H1 (cell line): Measurements from ENCODE around the gene ASMTL. TPM values are rescaled to one million over a fixed set of nuclear protein-coding genes. Genes with fewer than 3 reads are reported as not detected.

Source experiments
- CTCF ChIA-PET: fragments of 300-600 bp; sonication (Branson Sonifier 250); formaldehyde crosslinking; loops from one replicate; lab custom pipeline; 2021; ENCODE audit not compliant: partially characterized antibody; lab: Charles Lee
- POLR2A ChIA-PET: fragments of 300-600 bp; sonication (Branson Sonifier 250); formaldehyde crosslinking; loops from one replicate; lab custom pipeline; 2021; ENCODE audit warnings: inconsistent platforms; ENCODE audit not compliant: partially characterized antibody; lab: Charles Lee
- DNase-seq, 2 experiments: peaks; one replicate each; pipeline versions ENCODE4 v3.0.0 to v3.0.0-alpha.2; 2010 to 2022; ENCODE audit warnings: low spot score in 2 of 2, low read depth in 1 of 2, mixed read lengths in 1 of 2
- FAIRE-seq: peaks from 2 replicates; lab custom pipeline; 2011; peaks lifted over from hg19 to GRCh38; lab: Jason Lieb, UNC
- H2AFZ ChIP-seq: 2 replicates; pipeline ENCODE4 v1.8.1; 2012; ENCODE audit warnings: low read length, inconsistent platforms
- H2AK5ac ChIP-seq: 2 replicates; pipeline ENCODE4 v1.6.1; 2013; ENCODE audit warnings: low read depth, low read length
- H2BK120ac ChIP-seq: replicated peaks from 2 replicates; pipeline ENCODE3; 2013; ENCODE audit warnings: low read depth, low read length, inconsistent platforms
- H2BK12ac ChIP-seq: 2 replicates; pipeline ENCODE4 v1.6.1; 2013; ENCODE audit warnings: low read depth, low read length
- H2BK15ac ChIP-seq: 2 replicates; pipeline ENCODE4 v1.6.1; 2013; ENCODE audit warnings: low read length
- H2BK20ac ChIP-seq: 2 replicates; pipeline ENCODE4 v1.6.1; 2013; ENCODE audit warnings: low read length
- H2BK5ac ChIP-seq: 2 replicates; pipeline ENCODE4 v1.6.1; 2013; ENCODE audit warnings: low read depth, low read length
- H3K14ac ChIP-seq: 2 replicates; pipeline ENCODE4 v1.6.1; 2013; ENCODE audit warnings: inconsistent platforms; ENCODE audit not compliant: insufficient read length
- H3K18ac ChIP-seq: 2 replicates; pipeline ENCODE4 v1.6.1; 2013; ENCODE audit warnings: low read length; ENCODE audit errors: extremely low read depth
- H3K23ac ChIP-seq: 2 replicates; pipeline ENCODE4 v1.6.1; 2013; ENCODE audit warnings: inconsistent platforms; ENCODE audit not compliant: insufficient read length
- H3K23me2 ChIP-seq: 2 replicates; pipeline ENCODE4 v1.6.1; 2013; ENCODE audit warnings: low read depth, low read length
- H3K27ac ChIP-seq: 2 replicates; pipeline ENCODE4 v1.6.1; 2011; ENCODE audit warnings: low read depth, low read length, inconsistent platforms
- H3K27me3 ChIP-seq, 4 experiments: replicated peaks in 1 of 4; 1 replicate in 1 of 4; 2 replicates in 3 of 4; pipeline versions ENCODE4 v1.6.1 to v1.8.1; 2011 to 2013; ENCODE audit warnings: low read length in 3 of 4, mild to moderate bottlenecking in 3 of 4, inconsistent platforms in 2 of 4, mixed read lengths in 2 of 4, moderate library complexity in 1 of 4; ENCODE audit not compliant: control insufficient read depth in 3 of 4, insufficient read depth in 3 of 4; ENCODE audit errors: extremely low read depth in 1 of 4
- H3K36me3 ChIP-seq, 4 experiments: 2 replicates each; pipeline versions ENCODE4 v1.6.1 to v1.8.1; 2011 to 2013; ENCODE audit warnings: mild to moderate bottlenecking in 4 of 4, low read length in 3 of 4, moderate library complexity in 2 of 4, control low read depth in 1 of 4, inconsistent platforms in 1 of 4; ENCODE audit not compliant: insufficient read depth in 4 of 4, control insufficient read depth in 2 of 4
- H3K4ac ChIP-seq: replicated peaks from 2 replicates; pipeline ENCODE3; 2013; ENCODE audit warnings: low read length, low read depth, mixed read lengths, inconsistent platforms; ENCODE audit not compliant: insufficient read length
- H3K4me1 ChIP-seq, 4 experiments: replicated peaks in 1 of 4; 1 replicate in 1 of 4; 2 replicates in 3 of 4; pipeline versions ENCODE4 v1.6.1 to v1.8.1; 2011 to 2013; ENCODE audit warnings: low read length in 3 of 4, inconsistent platforms in 2 of 4, mixed read lengths in 1 of 4; ENCODE audit not compliant: insufficient read depth in 4 of 4, control insufficient read depth in 3 of 4
- H3K4me2 ChIP-seq, 2 experiments: 2 replicates each; pipeline versions ENCODE4 v1.6.1 to v1.8.1; 2011 to 2013; ENCODE audit warnings: low read depth in 2 of 2, low read length in 2 of 2, control low read depth in 1 of 2, inconsistent platforms in 1 of 2, mild to moderate bottlenecking in 1 of 2; ENCODE audit not compliant: insufficient read depth in 1 of 2
- H3K4me3 ChIP-seq, 4 experiments: fragments of 200-600, 300-600 bp in 1 of 4; sonication (generic), shearing (Covaris generic), sonication (Bioruptor Twin) in 1 of 4; 2 replicates each; pipeline versions ENCODE4 v1.5.1 to v1.8.1; 2011 to 2016; ENCODE audit warnings: low read length in 4 of 4, low read depth in 3 of 4, control low read depth in 2 of 4, inconsistent platforms in 2 of 4, mild to moderate bottlenecking in 2 of 4, mixed read lengths in 1 of 4, moderate library complexity in 1 of 4; ENCODE audit not compliant: insufficient read depth in 2 of 4; ENCODE audit errors: extremely low read depth in 1 of 4
- H3K56ac ChIP-seq: replicated peaks from 2 replicates; pipeline ENCODE3; 2013; ENCODE audit warnings: low read depth, mild to moderate bottlenecking, mixed read lengths, low read length, inconsistent platforms; ENCODE audit not compliant: insufficient read length
- H3K79me1 ChIP-seq: 2 replicates; pipeline ENCODE4 v1.6.1; 2013; ENCODE audit warnings: low read depth, low read length, control low read depth
- H3K79me2 ChIP-seq, 2 experiments: 2 replicates each; pipeline versions ENCODE4 v1.6.1 to v1.8.1; 2012 to 2013; ENCODE audit warnings: low read length in 2 of 2, mild to moderate bottlenecking in 2 of 2, inconsistent platforms in 1 of 2; ENCODE audit not compliant: insufficient read depth in 2 of 2, control insufficient read depth in 1 of 2
- H3K9ac ChIP-seq, 4 experiments: replicated peaks in 1 of 4; 1 replicate in 1 of 4; 2 replicates in 3 of 4; pipeline versions ENCODE4 v1.6.1 to v1.8.1; 2011 to 2013; ENCODE audit warnings: low read depth in 3 of 4, low read length in 3 of 4, control low read depth in 2 of 4, mild to moderate bottlenecking in 2 of 4, moderate library complexity in 2 of 4, inconsistent platforms in 1 of 4; ENCODE audit errors: extremely low read depth in 1 of 4
- H3K9me3 ChIP-seq, 2 experiments: 2 replicates each; pipeline versions ENCODE4 v1.6.1 to v1.8.1; 2012 to 2013; ENCODE audit warnings: mild to moderate bottlenecking in 2 of 2, moderate library complexity in 2 of 2, control low read depth in 1 of 2, inconsistent platforms in 1 of 2, low read depth in 1 of 2, low read length in 1 of 2, mixed read lengths in 1 of 2; ENCODE audit not compliant: insufficient read depth in 2 of 2
- H4K20me1 ChIP-seq, 2 experiments: replicated peaks in 1 of 2; 2 replicates each; pipeline versions ENCODE3 to v1.8.1; 2011 to 2013; ENCODE audit warnings: inconsistent platforms in 2 of 2, low read length in 2 of 2, mild to moderate bottlenecking in 1 of 2; ENCODE audit not compliant: insufficient read depth in 2 of 2, control insufficient read depth in 1 of 2
- H4K5ac ChIP-seq: 2 replicates; pipeline ENCODE4 v1.6.1; 2013; ENCODE audit warnings: low read length, low read depth, mixed read lengths, inconsistent platforms; ENCODE audit not compliant: insufficient read length
- H4K8ac ChIP-seq: 2 replicates; pipeline ENCODE4 v1.8.0; 2013; ENCODE audit warnings: mild to moderate bottlenecking, moderate library complexity, low read length, inconsistent platforms; ENCODE audit not compliant: insufficient read depth; ENCODE audit errors: extremely low read depth
- H4K91ac ChIP-seq: replicated peaks from 2 replicates; pipeline ENCODE3; 2013; ENCODE audit warnings: low read length, mixed read lengths, inconsistent platforms; ENCODE audit not compliant: insufficient read length
- CTBP2 ChIP-seq: IDR thresholded peaks from 2 replicates; pipeline ENCODE4 v1.7.0; 2011; ENCODE audit warnings: borderline replicate concordance, mild to moderate bottlenecking, moderate library complexity, mixed read lengths, low read length; ENCODE audit not compliant: insufficient read depth, insufficient read length
- KDM5A ChIP-seq: fragments of 200-600 bp; IDR thresholded peaks from 2 replicates; pipeline ENCODE4 v1.7.1; 2012; ENCODE audit warnings: mild to moderate bottlenecking, low read length, inconsistent platforms, mixed read lengths
- WGBS, 2 experiments: shearing (Covaris generic) in 1 of 2; methylation state at CpG; one replicate each; pipeline versions ENCODE4 v1.1.6 to v1.1.7; 2013 to 2015; ENCODE audit warnings: low lambda C conversion rate in 2 of 2, mixed read lengths in 2 of 2, inconsistent platforms in 1 of 2, low coverage in 1 of 2, missing lambda C conversion rate in 1 of 2; ENCODE audit not compliant: insufficient replicate concordance in 2 of 2, insufficient coverage in 1 of 2, insufficient read length in 1 of 2; ENCODE audit errors: extremely low coverage in 1 of 2, missing lambda C conversion rate in 1 of 2; 5-methylcytosine and 5-hydroxymethylcytosine counted together
- polyA plus RNA-seq, 7 experiments: library from polyadenylated mRNA; depleted of rRNA in 3 of 7; stranded (reverse) in 5 of 7; unstranded in 2 of 7; fragments of >200 nt in 5 of 7; fragments of 200-250 nt in 2 of 7; gene quantifications; 1 replicate in 5 of 7; 2 replicates in 1 of 7; 4 replicates in 1 of 7; pipeline versions ENCODE4 v1.2.1 to v1.2.3, GENCODE V29; 2011 to 2013; ENCODE audit warnings: missing spikeins in 2 of 7, mixed read lengths in 2 of 7
- total RNA-seq: library from RNA; stranded (reverse); fragmentation: NEBNext Ultra II Directional; extraction: Animal tissue kit (Norgen Biotek cat#: 25700); gene quantifications from 2 replicates; pipeline ENCODE4 v1.2.1, GENCODE V29; 2021

ASMTL gene
- total and polyA plus RNA-seq, 2 of the 8 experiments (the other 6 are each of a cell fraction or from before 2014, with no cell fraction given), result 75.6 to 81.4 TPM

DNA sequence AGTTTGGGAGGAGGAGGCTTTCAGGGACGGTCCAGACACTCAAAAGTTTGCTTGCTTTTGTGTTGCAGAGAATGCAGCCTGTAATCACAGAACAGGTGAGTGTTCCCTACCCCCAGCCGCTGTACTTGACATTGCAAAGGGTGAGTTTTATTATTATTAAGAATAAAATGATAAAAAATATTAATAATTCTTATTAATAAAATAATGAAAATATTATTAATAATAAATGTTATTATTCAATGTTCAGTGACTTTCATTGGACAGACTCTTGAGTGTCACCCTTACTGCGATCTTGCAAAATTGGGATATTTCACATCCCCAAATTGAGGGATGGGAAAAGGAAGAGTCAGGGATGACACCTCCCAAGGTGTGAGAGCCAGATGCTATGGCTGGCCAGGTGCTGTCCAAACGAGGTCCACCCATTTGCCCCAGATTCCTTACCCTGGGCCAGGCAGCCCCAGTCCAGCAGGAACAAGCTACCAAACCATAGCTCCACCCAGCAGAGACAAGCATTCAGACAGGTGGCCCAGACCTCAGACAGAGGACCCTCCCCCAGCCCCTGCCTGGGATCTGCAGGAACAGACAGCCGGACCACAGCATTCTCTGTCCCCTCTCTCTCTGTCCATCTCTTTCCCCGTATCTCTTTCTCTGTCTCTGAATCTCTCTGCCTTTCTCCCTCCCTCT is 93.8 kb downstream of the ASMTL start:
- Histone ChIP-seq H3K23ac (no peak overlapping the region), H3K4ac (no peak overlapping the region), H3K36me3 (peaks cover 0 to 9% (median 4%) of the 10 kb centered on the region in 4 experiments; a peak in 2 of 8 replicates), H2BK120ac (no peak overlapping the region), H3K23me2 (no peaks in the 10 kb centered on the region), H3K4me2 (no peak overlapping the region), H3K27ac (no peak overlapping the region), H4K8ac (no peak overlapping the region; the same call in 1 of the 2 replicates), H3K14ac (no peak overlapping the region), H4K91ac (no peak overlapping the region), H4K20me1 (no peaks in the 10 kb centered on the region), H2BK20ac (no peak overlapping the region), H3K9ac (no peak overlapping the region), H4K5ac (no peak overlapping the region), H3K79me2 (no peaks in the 10 kb centered on the region), H3K4me3 (no peak overlapping the region), H3K79me1 (no peaks in the 10 kb centered on the region), H2AK5ac (no peak overlapping the region), H2BK12ac (no peak overlapping the region), H3K18ac (no peak overlapping the region), H2AFZ (no peak overlapping the region), H3K4me1 (peaks cover 2 to 6% (median 5%) of the 10 kb centered on the region in 4 experiments; a peak in 5 of 7 replicates), H2BK15ac (no peak overlapping the region), H3K56ac (no peak overlapping the region), H3K9me3 (peaks cover 0 to 6% of the 10 kb centered on the region in 2 experiments; a peak in 2 of 4 replicates), H3K27me3 (no peaks in the 10 kb centered on the region; a peak in 1 of 7 replicates), H2BK5ac (no peak overlapping the region)
- ChIA-PET POLR2A (no interaction called here), CTCF (no interaction called here)
- no peak for DNase-seq
- TF ChIP-seq CTBP2 (no peak), KDM5A (no peak)
- 89% methylated on average over 5 of the region's 6 CpGs; no CpG with 5 or more reads in 1 of the 2 experiments for WGBS, 2 experiments
- FAIRE-seq, result no peak
